Measurements from ENCODE around the gene TM9SF2. TPM values are rescaled to one million over a fixed set of nuclear protein-coding genes. Genes with fewer than 3 reads are reported as not detected.

TM9SF2 gene
- total and polyA plus RNA-seq, 2 of the 4 experiments (the other 2 are of a cell fraction), result 46.1 to 85.5 TPM

- BruUV-seq (replicated peaks), result no TSS peak
- Histone ChIP-seq H2AK5ac (ENCODE audit: low read depth, low read length) (no peak overlapping the region), H4K20me1 (ENCODE audit: insufficient read depth, low read length) (peaks cover 54% of the 10 kb centered on the region), H2BK15ac (ENCODE audit: low read depth, low read length) (no peak overlapping the region), H3K56ac (ENCODE audit: extremely low read depth, insufficient read depth, low read length) (no peak overlapping the region), H3K9me3 (ENCODE audit: control insufficient read depth, insufficient read depth, low read length) (no peaks in the 10 kb centered on the region), H3K18ac (ENCODE audit: low read depth, low read length) (no peak overlapping the region), H3K9ac (ENCODE audit: low read depth, low read length) (no peak overlapping the region), H4K91ac (ENCODE audit: insufficient read depth, low read depth, low read length) (no peak overlapping the region), H3K14ac (replicated peaks; ENCODE audit: low read depth, low read length) (no peak overlapping the region), H3K4me2 (ENCODE audit: low read depth, low read length) (no peak overlapping the region), H2BK20ac (ENCODE audit: low read depth, low read length) (no peak overlapping the region), H3K27me3 (ENCODE audit: control insufficient read depth, insufficient read depth, low read length) (no peaks in the 10 kb centered on the region), H2BK5ac (ENCODE audit: low read depth, low read length, poor library complexity, severe bottlenecking) (no peak overlapping the region), H3K36me3 (ENCODE audit: control insufficient read depth, insufficient read depth, low read length) (peaks cover 8% of the 10 kb centered on the region), H2BK120ac (ENCODE audit: low read depth, low read length) (no peak overlapping the region), H3K27ac (ENCODE audit: insufficient read depth, low read length) (no peak overlapping the region), H3K79me1 (ENCODE audit: low read depth in 1 of 2, low read length in 2 of 2) (peaks cover 31 to 68% of the 10 kb centered on the region in 2 experiments), H3K4me3 (ENCODE audit: insufficient read depth, low read depth, low read length) (no peak overlapping the region), H2AK9ac (replicated peaks; ENCODE audit: low read depth, low read length, poor library complexity) (no peak overlapping the region), H3K9me1 (ENCODE audit: insufficient read depth, low read length) (peaks cover 5% of the 10 kb centered on the region), H4K5ac (ENCODE audit: low read depth, low read length) (no peak overlapping the region), H3K4ac (ENCODE audit: low read depth, low read length) (no peak overlapping the region), H2AFZ (replicated peaks; ENCODE audit: low read length, poor library complexity) (no peak overlapping the region), H3K23ac (ENCODE audit: low read depth, low read length) (no peak overlapping the region), H3K4me1 (ENCODE audit: control insufficient read depth, insufficient read depth, low read length) (no peaks in the 10 kb centered on the region), H4K8ac (ENCODE audit: low read depth in 2 of 2, low read length in 2 of 2) (no peak overlapping the region)
- TF ChIP-seq FOS (IDR thresholded peaks at IDR 0.05; ENCODE audit: low read depth, low read length) (no peak), CEBPB (IDR thresholded peaks at IDR 0.05; ENCODE audit: low read depth, low read length) (no peak), CTCF (conservative IDR thresholded peaks at IDR 0.05; ENCODE audit: low read depth, low read length) (no peak), CHD1 (IDR thresholded peaks at IDR 0.05; ENCODE audit: low read depth, low read length) (no peak), SMC3 (IDR thresholded peaks at IDR 0.05; ENCODE audit: low read depth, low read length) (no peak), NFE2L2 (IDR thresholded peaks at IDR 0.05; ENCODE audit: low read depth, low read length) (no peak)
- TF ChIP-seq, protein P1, sequence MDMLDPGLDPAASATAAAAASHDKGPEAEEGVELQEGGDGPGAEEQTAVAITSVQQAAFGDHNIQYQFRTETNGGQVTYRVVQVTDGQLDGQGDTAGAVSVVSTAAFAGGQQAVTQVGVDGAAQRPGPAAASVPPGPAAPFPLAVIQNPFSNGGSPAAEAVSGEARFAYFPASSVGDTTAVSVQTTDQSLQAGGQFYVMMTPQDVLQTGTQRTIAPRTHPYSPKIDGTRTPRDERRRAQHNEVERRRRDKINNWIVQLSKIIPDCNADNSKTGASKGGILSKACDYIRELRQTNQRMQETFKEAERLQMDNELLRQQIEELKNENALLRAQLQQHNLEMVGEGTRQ (IDR thresholded peaks at IDR 0.05; ENCODE audit: low read depth, low read length), result no peak
- WGBS, 2 experiments (ENCODE audit: extremely low coverage in 2 of 2, insufficient read length in 1 of 2), result no CpG with 5 or more reads among the region's 5 CpGs
- intact Hi-C loops (cut with micrococcal nuclease), result no loop called here
- ATAC-seq (ENCODE audit: low read depth) (no peak), DNase-seq (no peak)
- dilution Hi-C loops (cut with HindIII; ENCODE audit: low sequenced_read_pairs, unreplicated experiment), result no loop called here
- in situ Hi-C loops (cut with MboI; ENCODE audit: low sequenced_read_pairs), result no loop called here
- ChIA-PET POLR2A (ENCODE audit: unreplicated experiment) (no interaction called here), CTCF (no interaction called here)
Observed at GRCh38 chr13:99516153-99516929, 15.1 kb downstream of the TM9SF2 start.
